AG08395 (cell line): ENCODE data around the gene ERGIC1.

Experiments
- DNase-seq: peaks from one replicate; pipeline ENCODE4 v3.0.0; 2012; ENCODE audit warnings: mixed read lengths, low spot score

ERGIC1 gene

DNA sequence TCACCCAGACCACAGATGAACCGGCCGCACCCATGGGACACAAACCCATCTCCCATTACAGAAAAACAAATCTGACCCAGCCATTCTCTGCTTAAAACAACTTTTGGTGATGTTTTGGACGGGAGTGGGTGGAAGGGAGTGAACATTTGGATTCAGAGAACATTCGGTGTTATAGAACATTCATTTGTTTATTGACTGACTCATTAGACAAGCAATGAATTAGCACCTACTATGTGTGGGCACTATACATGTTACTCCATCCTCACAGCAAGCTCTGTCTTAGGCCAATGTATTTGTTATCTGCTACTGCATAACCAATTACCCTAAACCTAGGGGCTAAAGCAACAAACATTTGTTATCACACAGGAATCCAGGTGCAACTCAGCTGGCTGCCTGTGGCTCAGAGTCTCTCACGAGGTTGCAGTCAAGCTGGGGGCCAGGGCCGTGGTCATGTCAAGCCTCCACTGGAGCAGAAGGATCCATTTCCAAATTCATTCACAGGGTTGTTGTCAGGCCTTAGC lies 5.1 kb upstream of the ERGIC1 start:
- no peak for DNase-seq

GRCh38 chr5:172830275-172830799 lies 3.7 kb upstream of the ERGIC1 start:
- no peak for DNase-seq

DNA sequence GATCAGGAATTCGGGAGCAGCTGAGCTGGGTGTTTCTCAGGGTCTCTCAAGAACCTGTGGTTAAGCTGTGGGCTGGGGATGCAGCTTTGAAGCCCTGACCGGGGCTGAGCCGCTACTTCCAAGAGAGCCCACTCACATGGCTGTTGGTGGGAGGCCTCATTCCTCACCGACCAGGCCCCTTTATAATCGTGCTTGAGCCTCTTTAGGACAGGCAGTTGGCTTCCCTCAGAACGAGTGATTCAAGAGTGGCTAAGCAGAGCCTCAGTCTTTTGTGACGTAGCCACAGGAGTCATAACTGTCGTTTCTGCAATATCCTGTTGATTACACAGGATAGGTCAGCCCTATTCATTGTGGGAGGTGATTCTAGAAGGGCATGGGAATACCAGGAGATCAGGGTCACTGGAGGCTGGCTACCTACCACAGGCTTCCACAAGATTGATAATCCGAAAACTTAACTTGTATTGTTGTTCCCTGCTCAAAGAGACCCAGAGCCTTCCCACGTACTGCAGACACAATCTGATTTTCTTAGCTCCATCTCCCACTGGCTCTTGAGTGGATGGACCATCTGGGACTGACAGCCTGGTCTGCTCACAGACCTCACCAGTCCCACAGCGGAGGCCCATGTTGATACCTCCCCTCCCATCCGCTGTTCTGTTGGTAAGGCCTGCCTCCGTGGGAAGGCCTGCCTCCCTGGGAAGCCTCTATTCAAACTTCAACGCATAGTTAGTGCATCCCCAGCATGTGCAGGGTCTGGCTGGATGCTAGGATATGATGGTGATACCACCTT lies 3.0 kb upstream of the ERGIC1 start:
- peak; percentile 68 for DNase-seq

- DNase-seq: no peak
Measured at GRCh38 chr5:172832383-172833315, 1.4 kb upstream of the ERGIC1 start.

DNA sequence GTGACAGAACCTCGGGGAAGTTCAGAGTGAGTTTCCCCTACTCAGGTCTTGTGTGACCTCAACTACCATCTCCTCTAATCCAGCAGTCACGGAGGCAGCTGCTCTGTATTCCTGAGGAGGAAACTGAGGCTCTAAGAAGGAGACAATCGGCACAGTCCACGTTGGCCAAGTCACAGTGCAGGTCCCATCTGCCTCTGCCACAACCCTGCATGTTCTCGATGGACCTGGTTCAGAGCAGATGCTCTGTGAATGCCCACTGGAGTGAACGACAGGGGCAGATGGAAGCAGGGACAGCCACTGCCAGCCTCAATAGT lies 722 bp upstream of the ERGIC1 start:
- DNase-seq: no peak

GRCh38 chr5:172834415-172835289 lies 601 bp downstream of the ERGIC1 start:
- no peak for DNase-seq

- no peak for DNase-seq
Measured at GRCh38 chr5:172835290-172835993, 1.4 kb downstream of the ERGIC1 start.

- DNase-seq: no peak
Measured at GRCh38 chr5:172835994-172836356, 1.9 kb downstream of the ERGIC1 start.

DNA sequence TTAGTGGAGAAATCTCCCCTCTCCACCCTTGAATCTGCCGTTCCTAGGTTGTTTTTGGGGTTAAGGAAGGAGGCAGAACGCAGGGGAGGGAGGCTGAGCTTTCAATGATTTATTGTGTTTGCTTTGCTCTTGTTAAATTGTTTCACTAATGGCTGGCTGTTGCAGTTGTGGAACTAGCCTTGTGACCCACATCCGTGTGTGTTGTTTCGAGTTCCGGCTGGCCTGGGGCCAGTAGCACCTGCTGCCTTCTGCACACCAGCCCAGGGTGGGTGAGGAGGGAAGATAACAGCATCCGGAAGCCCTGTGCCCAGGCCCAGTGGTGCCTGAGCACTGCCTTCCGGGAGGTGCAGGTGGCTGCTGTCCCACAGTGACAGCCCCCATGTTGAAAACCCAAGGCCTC lies 3.6 kb downstream of the ERGIC1 start:
- DNase-seq: no peak

GRCh38 chr5:172838151-172838875 lies 4.3 kb downstream of the ERGIC1 start:
- no peak for DNase-seq

DNA sequence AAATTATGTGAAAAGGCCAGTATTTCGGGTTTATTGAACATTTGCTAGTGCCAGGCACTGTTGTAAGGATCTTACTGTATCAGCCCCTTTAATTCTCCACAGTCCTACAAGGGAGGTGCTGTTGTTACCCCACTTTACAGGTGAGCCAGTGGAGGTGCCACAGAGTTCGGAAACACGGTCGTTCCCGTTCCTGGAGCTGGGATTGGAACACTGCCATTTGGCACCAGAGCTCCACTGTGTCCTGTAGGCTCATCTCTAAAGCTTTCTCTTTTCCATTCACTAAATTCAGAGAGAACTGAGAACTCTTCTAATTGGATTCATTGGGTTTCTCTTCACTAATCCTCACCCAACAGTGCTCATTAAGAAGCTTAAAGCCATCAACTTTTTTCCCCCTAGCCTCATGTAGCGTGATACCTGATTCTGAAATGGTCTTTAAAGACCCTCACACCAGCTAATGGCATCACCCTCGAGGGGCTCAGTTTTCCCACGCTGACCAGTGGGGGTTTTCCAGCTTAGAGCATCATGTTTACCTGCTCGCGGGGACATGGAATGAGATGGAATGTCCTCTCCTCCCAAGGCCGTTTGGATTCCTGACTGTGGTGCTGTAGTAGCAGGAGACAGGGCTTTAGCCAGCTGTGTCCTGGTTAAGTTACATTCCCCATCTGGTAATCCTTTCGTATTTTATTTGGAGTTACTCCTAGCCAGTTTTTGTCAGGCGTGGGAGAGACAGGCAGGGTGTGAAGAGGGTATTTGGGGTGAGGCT lies 5.8 kb downstream of the ERGIC1 start:
- DNase-seq: no peak

DNA sequence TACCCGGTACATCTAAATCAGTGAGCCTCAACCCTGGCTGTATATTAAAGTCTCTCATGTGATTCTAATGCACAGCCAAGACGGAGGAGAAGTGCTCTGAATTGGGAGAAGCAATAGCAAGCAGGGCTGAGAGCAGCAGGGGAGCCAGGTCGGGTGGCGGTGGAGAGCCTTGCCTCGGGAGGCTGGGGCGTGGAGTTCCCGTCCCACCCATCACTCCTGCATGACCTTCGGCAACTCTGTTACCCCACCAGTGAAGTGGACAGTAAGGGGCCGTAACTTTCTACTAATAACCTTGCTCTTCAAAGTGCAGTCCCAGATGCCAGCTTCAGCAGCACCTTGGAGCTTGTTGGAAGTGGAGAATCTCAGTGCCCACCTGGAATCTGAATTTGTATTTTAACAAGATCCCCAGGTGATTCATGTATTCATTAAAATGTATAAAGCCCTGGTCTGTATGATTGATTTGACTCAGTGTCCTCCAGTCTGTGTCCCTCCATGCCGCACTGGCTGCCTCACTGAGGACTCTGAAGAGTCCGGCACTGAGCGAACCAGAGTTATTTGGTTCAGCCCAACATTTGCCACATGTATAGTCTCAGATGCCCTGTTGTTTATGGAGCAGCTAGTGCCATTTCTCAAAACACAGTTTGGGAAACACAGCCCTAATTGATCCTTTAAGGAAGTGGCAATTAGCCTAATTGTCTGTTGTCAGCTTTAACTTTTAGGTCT lies 6.5 kb downstream of the ERGIC1 start:
- no peak for DNase-seq

DNA sequence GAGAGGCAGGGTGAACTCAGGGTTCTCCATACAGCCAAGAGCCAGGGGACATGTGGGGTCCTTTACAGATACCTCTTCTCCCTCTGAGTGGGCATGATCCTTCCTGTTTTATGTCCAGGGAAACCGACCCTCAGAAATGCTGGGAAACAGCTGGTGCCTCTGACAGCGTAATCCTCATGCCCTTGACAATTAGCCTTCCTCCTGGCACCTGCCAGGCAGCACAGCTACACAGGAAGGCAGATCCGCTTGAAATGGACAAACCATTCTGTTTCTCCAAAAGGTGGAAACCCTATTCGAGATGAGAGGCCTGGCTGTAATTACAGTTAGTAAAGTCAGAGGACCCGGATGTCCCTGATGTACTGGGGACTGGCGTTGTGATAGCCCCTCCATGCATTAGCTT lies 7.2 kb downstream of the ERGIC1 start:
- no peak for DNase-seq

DNA sequence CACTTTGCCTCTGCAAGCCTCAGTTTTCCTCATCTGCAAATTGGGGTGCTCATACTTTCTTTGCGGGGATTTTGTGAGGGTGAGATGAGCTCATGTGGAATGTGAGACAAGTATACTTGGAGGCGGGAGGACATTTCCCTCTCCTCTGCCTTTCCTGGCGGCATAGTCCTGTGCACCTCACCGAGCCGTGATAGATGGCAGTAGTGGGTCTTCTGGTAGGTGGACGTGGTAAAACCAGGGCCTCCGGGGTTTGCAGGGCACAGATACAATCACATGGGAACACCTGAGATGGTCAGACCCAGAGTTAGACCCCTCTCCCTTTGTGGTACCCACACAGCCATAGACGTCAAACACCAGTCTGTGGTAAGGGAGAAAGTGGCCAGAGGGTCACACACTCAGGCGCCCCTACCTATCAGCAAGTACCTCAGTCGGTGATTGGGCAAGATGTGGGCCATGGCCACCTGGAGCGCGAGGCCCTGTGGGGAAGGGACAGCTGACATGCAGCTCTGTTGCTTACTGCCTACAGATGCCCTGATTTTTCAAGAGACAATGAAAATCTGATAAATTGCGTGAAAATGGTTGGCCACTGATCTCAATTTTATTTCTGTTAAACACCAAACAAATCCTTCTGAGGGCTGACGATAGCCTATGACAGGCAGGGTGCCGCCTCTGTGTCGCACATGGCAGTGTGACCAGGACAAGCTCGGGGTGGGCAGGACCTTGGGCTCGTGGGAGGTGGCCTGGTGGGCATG lies 9.9 kb downstream of the ERGIC1 start:
- no peak for DNase-seq

GRCh38 chr5:172844577-172844838 lies 10.5 kb downstream of the ERGIC1 start:
- no peak for DNase-seq

GRCh38 chr5:172845154-172845553 lies 11.1 kb downstream of the ERGIC1 start:
- no peak for DNase-seq

DNA sequence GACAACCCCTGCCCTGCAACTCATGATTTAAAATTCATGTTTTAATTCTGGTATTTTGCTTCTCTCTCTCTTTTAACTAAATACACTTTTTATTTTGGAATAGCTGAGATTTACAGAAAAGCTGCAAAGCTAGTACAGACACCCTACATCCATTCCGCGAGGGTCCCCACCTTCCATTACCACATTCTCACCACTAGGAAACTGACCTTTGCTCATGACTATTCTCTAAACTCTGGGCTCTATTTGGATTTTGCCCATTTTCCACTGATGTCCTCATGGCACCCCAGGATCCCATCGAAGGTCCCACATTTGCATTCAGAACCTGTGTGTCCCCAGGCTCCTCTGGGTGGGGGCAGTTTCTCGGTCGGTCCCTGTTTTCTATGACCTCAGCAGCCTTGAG lies 11.5 kb downstream of the ERGIC1 start:
- no peak for DNase-seq

DNA sequence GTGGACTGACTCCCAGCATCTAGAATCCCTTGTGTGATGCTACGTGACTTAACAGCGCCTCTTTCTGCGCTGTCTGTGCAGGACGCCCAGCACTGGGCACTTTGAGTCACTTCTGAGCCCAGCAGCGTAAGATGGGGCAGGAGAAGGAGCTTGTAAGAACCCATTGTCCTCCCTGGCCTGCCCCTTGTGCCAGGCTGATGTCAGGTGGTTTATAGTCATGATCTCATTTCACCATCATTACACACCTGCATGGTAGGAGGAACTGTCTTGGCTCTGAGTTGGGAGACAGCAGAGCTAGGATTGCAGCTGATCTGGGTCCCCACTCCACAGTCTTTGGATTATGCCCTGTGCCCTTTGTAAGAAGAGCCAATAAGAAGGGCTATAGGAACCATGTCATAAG lies 12.2 kb downstream of the ERGIC1 start:
- no peak for DNase-seq

GRCh38 chr5:172846677-172847076 lies 12.6 kb downstream of the ERGIC1 start:
- DNase-seq: no peak
